Uterus (tissue), 2 donors: ENCODE measurements around the gene ZNF292.

Experiments used
- CTCF ChIP-seq, 4 experiments: fragments of 200-600 bp in 2 of 4; fragments of 450-650 bp in 2 of 4; sonication (generic) in 2 of 4; IDR thresholded peaks; one replicate each; pipeline ENCODE4 v1.5.1; 2016 to 2019; ENCODE audit warnings: antibody characterized with exemption in 4 of 4, mild to moderate bottlenecking in 2 of 4, moderate library complexity in 1 of 4
- POLR2A ChIP-seq, 2 donors: fragments of 450-650 bp; IDR thresholded peaks; one replicate each; pipeline ENCODE4 v1.6.1; 2016; ENCODE audit warnings: antibody characterized with exemption in 2 of 2, mild to moderate bottlenecking in 1 of 2, moderate library complexity in 1 of 2

- TF ChIP-seq POLR2A (IDR thresholded peaks at IDR 0.05) (no peak), CTCF (IDR thresholded peaks at IDR 0.05) (no peak)
Observed at GRCh38 chr6:87151471-87151780, 3.9 kb upstream of the ZNF292 start.
